Testis (tissue), 2 donors: Measurements from ENCODE around the gene PHF2.

ENCODE experiments used
- CTCF ChIP-seq, 3 experiments: fragments of 450-650 bp in 2 of 3; fragments of 200-600 bp in 1 of 3; sonication (generic) in 1 of 3; IDR thresholded peaks; one replicate each; pipeline ENCODE4 v1.5.1; 2016 to 2019; ENCODE audit warnings: antibody characterized with exemption in 3 of 3, mild to moderate bottlenecking in 2 of 3, moderate library complexity in 1 of 3
- POLR2A ChIP-seq: fragments of 450-650 bp; IDR thresholded peaks from one replicate; pipeline ENCODE4 v1.6.1; 2017; ENCODE audit warnings: antibody characterized with exemption, mild to moderate bottlenecking, moderate library complexity

DNA sequence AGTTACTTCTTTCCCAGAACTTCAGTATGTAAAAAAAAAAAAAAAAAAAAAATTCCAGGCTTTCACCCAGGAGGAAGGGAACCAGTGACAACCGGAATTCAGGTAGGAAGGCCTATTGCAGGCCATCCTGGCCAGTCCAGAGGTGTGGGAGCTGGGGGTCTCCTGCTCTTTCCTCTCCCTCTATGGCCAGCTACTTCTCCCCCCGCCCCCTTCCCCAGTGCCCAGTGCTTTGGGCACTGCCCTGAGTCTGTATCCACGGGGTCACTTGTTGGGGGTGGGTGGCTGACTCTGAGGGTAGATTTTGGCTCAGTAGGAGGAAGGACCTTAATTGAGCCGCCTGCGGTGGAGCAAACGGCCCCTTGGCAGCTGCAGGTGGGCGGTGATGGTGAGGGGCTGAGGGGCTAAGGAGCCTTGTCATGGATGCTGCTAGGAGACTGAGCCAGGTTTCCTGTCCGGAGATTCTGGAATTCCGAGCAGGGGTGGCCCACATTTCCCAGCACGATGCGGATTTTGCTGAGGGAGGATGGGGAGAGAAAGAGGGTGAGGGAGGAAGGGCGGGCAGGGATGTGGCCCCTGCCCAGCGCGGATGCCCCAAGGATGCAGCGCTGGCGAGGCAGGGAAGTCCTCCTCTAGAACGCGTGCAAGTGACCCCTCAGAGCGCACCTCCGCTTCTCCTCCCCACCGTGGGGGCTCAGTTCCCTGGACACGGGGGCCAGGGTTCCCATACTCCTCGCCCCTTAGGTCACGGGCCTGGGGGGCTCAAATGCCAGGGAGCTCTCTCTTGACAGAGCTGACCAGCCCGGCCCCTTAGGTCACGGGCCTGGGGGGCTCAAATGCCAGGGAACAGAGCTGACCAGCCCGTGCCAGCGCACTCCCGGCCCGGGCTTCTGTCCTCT, 1.2 kb upstream of the PHF2 start:
- TF ChIP-seq CTCF (IDR thresholded peaks at IDR 0.05): no peak
- TF ChIP-seq POLR2A: no peak
